Left lung (tissue), 10 donors: ENCODE measurements around the gene CCNL2. TPM values are rescaled to one million over a fixed set of nuclear protein-coding genes. Genes with fewer than 3 reads are reported as not detected.

Experiments
- ATAC-seq: fragments of 200-7000 bp; cut with Tn5 transposase; one replicate; pipeline ENCODE4 v1.9.1; 2020; ENCODE audit warnings: moderate library complexity
- DNase-seq, 4 donors: peaks; one replicate each; pipeline ENCODE4 v3.0.0-alpha.2; 2013 to 2020
- H3K27ac ChIP-seq, 2 donors: fragments of 200-600 bp; sonication (generic) in 1 of 2; one replicate each; pipeline versions ENCODE4 v1.5.0 to v1.8.0; 2020 to 2021
- H3K27me3 ChIP-seq, 2 donors: fragments of 200-600 bp; sonication (generic) in 1 of 2; one replicate each; pipeline versions ENCODE4 v1.5.0 to v1.8.0; 2020 to 2021
- H3K36me3 ChIP-seq, 2 donors: fragments of 200-600 bp; sonication (generic) in 1 of 2; one replicate each; pipeline versions ENCODE4 v1.5.0 to v1.8.0; 2020 to 2021
- H3K4me1 ChIP-seq, 2 donors: fragments of 200-600 bp; one replicate each; pipeline ENCODE4 v1.8.0; 2021
- H3K4me3 ChIP-seq, 2 donors: fragments of 200-600 bp; sonication (generic) in 1 of 2; one replicate each; pipeline versions ENCODE4 v1.5.0 to v1.8.0; 2020 to 2021; ENCODE audit warnings: mild to moderate bottlenecking in 1 of 2
- H3K9me3 ChIP-seq, 2 donors: fragments of 200-600 bp; sonication (generic) in 1 of 2; one replicate each; pipeline versions ENCODE4 v1.5.0 to v1.8.0; 2020 to 2021
- intact Hi-C, 2 donors: fragments of 100-400 bp; cut with DNase I; formaldehyde crosslinking; loops; one replicate each; pipeline versions ENCODE4 v1.11.2 to v1.14.2; 2022
- polyA plus RNA-seq, 6 donors: library from polyadenylated mRNA; unstranded; fragments of 120-200 nt; gene quantifications; one replicate each; pipeline ENCODE4 v1.2.1, GENCODE V29; 2013; ENCODE audit not compliant: insufficient read length in 6 of 6
- total RNA-seq, 2 donors: library from RNA; stranded (reverse); fragmentation: NEBNext Ultra II Directional; extraction: Animal tissue kit (Norgen Biotek cat#: 25700); gene quantifications; one replicate each; pipeline ENCODE4 v1.2.1, GENCODE V29; 2021
- TF ChIP-seq, protein P1 (sequence below), 2 donors: fragments of 200-600 bp; sonication (generic) in 1 of 2; IDR thresholded peaks; one replicate each; pipeline versions ENCODE4 v1.5.0 to v1.8.0; 2021; ENCODE audit warnings: antibody characterized with exemption in 2 of 2
- donor health status: DM: no; HTN: yes; CAD: no.
- donor health status: DM: no; HTN: no; CAD: no.

Gene CCNL2
- total and polyA plus RNA-seq, 8 donors: 142 to 405 (median 310) TPM

DNA sequence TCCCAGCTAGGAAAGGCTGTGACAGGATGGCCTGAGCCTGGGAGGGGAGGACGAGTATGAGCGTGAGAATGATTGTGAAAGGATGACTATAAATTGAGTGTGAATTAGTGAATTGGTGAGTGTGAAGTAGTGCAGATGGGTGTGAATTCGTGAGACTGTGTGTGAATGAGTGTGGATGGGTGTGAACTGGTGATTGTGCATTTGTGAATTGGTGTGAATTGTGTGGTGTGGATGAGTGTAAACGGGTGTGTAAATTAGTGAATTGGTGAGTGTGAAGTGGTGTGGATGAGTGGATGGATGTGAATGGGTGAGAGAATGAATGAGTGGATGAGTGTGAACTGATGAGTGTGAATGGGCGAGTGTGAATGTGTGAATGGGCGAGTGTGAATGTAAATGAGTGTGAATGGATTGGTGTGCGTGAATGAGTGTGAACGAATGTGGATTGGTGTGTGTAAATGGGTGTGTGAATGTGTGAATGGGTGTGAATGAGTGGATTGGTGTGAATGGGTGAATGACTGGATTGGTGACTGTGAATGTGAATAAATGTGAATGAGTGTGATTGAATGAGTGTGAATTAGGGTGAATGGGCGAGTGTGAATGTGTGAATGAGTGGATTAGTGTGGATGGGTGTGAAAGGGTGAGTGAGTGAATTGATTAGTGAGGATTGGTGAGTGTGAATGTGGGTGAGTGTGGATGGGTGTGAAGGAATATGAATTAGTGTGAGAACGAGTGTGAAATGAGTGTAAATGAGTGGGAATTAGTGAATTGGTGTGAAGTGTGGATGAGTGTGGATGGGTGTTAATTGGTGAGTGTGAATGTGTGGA is 33.0 kb downstream of the CCNL2 start:
- ATAC-seq (no peak), DNase-seq (no peak)
- TF ChIP-seq, protein P1, sequence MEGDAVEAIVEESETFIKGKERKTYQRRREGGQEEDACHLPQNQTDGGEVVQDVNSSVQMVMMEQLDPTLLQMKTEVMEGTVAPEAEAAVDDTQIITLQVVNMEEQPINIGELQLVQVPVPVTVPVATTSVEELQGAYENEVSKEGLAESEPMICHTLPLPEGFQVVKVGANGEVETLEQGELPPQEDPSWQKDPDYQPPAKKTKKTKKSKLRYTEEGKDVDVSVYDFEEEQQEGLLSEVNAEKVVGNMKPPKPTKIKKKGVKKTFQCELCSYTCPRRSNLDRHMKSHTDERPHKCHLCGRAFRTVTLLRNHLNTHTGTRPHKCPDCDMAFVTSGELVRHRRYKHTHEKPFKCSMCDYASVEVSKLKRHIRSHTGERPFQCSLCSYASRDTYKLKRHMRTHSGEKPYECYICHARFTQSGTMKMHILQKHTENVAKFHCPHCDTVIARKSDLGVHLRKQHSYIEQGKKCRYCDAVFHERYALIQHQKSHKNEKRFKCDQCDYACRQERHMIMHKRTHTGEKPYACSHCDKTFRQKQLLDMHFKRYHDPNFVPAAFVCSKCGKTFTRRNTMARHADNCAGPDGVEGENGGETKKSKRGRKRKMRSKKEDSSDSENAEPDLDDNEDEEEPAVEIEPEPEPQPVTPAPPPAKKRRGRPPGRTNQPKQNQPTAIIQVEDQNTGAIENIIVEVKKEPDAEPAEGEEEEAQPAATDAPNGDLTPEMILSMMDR (IDR thresholded peaks at IDR 0.05): no peak
- no peak overlapping the region for H3K27ac ChIP-seq
- no peak overlapping the region for H3K4me3 ChIP-seq
- H3K4me1 ChIP-seq: peaks cover 0 to 3% of the 10 kb centered on the region in 2 donors
- peaks cover 0 to 3% of the 10 kb centered on the region in 2 donors for H3K9me3 ChIP-seq
- intact Hi-C loops: no loop called here
- H3K36me3 ChIP-seq: no peaks in the 10 kb centered on the region
- H3K27me3 ChIP-seq: peaks cover 0 to 21% of the 10 kb centered on the region in 2 donors

DNA sequence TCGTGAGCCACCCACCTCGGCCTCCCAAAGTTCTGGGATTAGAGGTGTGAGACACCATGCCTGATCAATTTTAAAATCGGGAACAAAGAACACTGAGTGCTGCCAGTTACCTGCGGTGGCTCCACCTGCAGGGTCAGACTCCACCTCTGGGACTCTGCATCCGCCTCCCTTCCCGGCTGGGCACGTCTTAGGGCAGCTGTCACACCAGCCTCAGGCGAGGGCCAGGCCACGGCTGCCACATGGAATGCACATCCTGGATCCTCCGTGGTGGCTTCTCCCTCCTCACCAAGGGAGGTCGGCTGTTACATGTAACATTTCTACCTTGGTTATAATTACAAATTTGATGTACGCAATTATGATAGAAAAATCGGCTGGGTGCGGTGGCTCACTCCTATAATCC is 34.9 kb downstream of the CCNL2 start:
- peaks cover 0 to 40% of the 10 kb centered on the region in 2 donors for H3K27me3 ChIP-seq
- no peak overlapping the region for H3K27ac ChIP-seq
- H3K9me3 ChIP-seq: peaks cover 0 to 3% of the 10 kb centered on the region in 2 donors
- TF ChIP-seq, protein P1 (IDR thresholded peaks at IDR 0.05): no peak
- no peaks in the 10 kb centered on the region for H3K36me3 ChIP-seq
- DNase-seq (peak in 1 of 4 donors; percentile 65), ATAC-seq (no peak)
- H3K4me3 ChIP-seq: no peak overlapping the region
- H3K4me1 ChIP-seq: peaks cover 3 to 7% of the 10 kb centered on the region in 2 donors
- intact Hi-C loops: no loop called here

DNA sequence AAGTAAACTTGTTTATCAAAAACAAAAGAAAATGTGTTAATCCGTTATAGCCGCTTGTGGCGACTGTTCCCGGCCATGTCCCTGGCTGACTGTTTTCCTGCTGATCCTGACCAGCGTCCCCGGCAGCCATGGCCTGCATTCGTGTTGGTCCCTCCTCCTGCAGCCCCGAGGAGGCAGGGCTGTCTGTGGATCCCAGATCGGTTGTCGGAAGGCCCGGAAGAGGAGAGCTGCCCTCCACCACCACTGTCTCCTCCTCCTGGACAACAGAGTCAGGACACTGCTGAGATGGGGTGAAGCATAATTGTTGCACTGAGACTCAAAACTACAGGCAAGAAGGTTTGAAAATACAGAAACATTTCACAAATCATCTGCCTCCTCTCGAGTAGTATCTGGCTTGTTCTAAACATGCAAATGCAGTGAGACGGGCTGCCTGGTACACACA is 37.1 kb downstream of the CCNL2 start:
- ATAC-seq (no peak), DNase-seq (peak in 2 of 4 donors; percentile 63 to 65)
- intact Hi-C loops: no loop called here
- H3K27me3 ChIP-seq: peaks cover 0 to 62% of the 10 kb centered on the region in 2 donors
- no peaks in the 10 kb centered on the region for H3K36me3 ChIP-seq
- peak overlapping the region; percentile 48 to 87 for H3K27ac ChIP-seq
- H3K9me3 ChIP-seq: no peaks in the 10 kb centered on the region
- TF ChIP-seq, protein P1 (IDR thresholded peaks at IDR 0.05): no peak
- peaks cover 13% of the 10 kb centered on the region in 2 donors for H3K4me1 ChIP-seq
- no peak overlapping the region for H3K4me3 ChIP-seq

DNA sequence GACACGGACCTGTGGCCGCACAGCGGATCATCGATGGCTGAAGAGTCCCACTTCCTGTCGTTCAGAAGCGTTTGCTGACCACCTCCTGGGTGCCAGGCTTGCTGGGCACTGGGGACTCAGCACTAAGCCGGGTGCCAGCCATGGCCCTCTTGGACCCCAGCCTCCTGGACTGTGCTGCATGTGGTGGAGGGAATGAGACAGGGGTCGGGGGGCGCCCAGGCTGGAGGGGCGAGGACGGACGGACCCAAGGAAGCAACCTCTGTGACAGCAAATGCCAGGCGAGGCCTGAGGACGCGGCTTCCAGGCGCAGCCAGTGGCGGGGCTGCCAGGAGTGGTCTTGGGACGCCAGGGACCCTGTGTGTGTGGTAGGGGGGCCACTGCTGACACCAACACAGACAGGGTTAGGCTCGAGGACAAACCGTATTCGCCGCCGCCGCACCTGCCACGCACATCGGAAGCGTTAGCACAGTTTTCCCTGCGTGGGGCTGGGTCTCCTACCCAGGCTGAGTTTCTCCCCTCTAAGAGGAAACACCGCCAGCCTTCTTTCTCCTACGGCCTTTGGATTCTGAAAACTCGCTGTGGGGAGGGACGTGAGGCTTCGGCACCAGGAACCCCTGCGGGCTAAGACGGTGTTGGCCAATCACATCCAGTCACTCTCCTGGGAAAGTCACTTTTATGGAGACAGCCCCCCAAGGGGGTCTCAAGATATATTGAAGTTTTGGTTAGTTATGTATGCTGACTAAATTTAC is 37.7 kb downstream of the CCNL2 start:
- DNase-seq (peak in 1 of 4 donors; percentile 68), ATAC-seq (no peak)
- Histone ChIP-seq H3K27me3 (peaks cover 0 to 68% of the 10 kb centered on the region in 2 donors), H3K36me3 (no peaks in the 10 kb centered on the region), H3K4me1 (peaks cover 13% of the 10 kb centered on the region in 2 donors), H3K9me3 (no peaks in the 10 kb centered on the region), H3K27ac (peak overlapping the region; percentile 48 to 87), H3K4me3 (no peak overlapping the region)
- TF ChIP-seq, protein P1 (IDR thresholded peaks at IDR 0.05): no peak
- intact Hi-C loops: no loop called here
